Trophoblast cell (in vitro differentiated cells and primary cell): ENCODE results near the gene UPF1.
A peak's percentile ranks its signal among the peaks of the same experiment; 100 is the strongest.

Experiments used
- DNase-seq, 2 donors: peaks; one replicate each; pipeline ENCODE4 v3.0.0-alpha.2; 2016
- H2AFZ ChIP-seq: 2 replicates; pipeline ENCODE4 v1.6.1; 2013; ENCODE audit warnings: low read length, moderate library complexity, mild to moderate bottlenecking; ENCODE audit not compliant: insufficient read depth, poor library complexity
- H2AK5ac ChIP-seq: 2 replicates; pipeline ENCODE4 v1.6.1; 2013; ENCODE audit warnings: mild to moderate bottlenecking, low read length
- H2BK120ac ChIP-seq: 2 replicates; pipeline ENCODE4 v1.6.1; 2013; ENCODE audit warnings: low read length, mild to moderate bottlenecking, moderate library complexity; ENCODE audit not compliant: insufficient read depth, poor library complexity
- H2BK12ac ChIP-seq: 2 replicates; pipeline ENCODE4 v1.6.1; 2013; ENCODE audit warnings: mild to moderate bottlenecking, low read length, moderate library complexity
- H2BK5ac ChIP-seq: 2 replicates; pipeline ENCODE4 v1.6.1; 2013; ENCODE audit warnings: low read length, low read depth, moderate library complexity, mild to moderate bottlenecking; ENCODE audit not compliant: poor library complexity
- H3K14ac ChIP-seq: 2 replicates; pipeline ENCODE4 v1.6.1; 2013; ENCODE audit warnings: mild to moderate bottlenecking, low read length
- H3K18ac ChIP-seq: 2 replicates; pipeline ENCODE4 v1.6.1; 2013; ENCODE audit warnings: mild to moderate bottlenecking, low read length
- H3K23ac ChIP-seq: 2 replicates; pipeline ENCODE4 v1.6.1; 2013; ENCODE audit warnings: low read length
- H3K27ac ChIP-seq: 2 replicates; pipeline ENCODE4 v1.5.1; 2013; ENCODE audit warnings: low read depth, mild to moderate bottlenecking, inconsistent platforms, low read length, moderate library complexity
- H3K27me3 ChIP-seq: 2 replicates; pipeline ENCODE4 v1.6.1; 2013; ENCODE audit warnings: inconsistent platforms, mild to moderate bottlenecking, low read length, moderate library complexity; ENCODE audit not compliant: insufficient read depth
- H3K36me3 ChIP-seq, 2 experiments: 1 replicate in 1 of 2; 2 replicates in 1 of 2; pipeline ENCODE4 v1.6.1; 2013; ENCODE audit warnings: low read length in 2 of 2, mild to moderate bottlenecking in 2 of 2, moderate library complexity in 1 of 2; ENCODE audit not compliant: insufficient read depth in 2 of 2, control insufficient read depth in 1 of 2
- H3K4ac ChIP-seq: 2 replicates; pipeline ENCODE4 v1.6.1; 2013; ENCODE audit warnings: low read depth, mild to moderate bottlenecking, low read length, moderate library complexity
- H3K4me1 ChIP-seq, 2 experiments: 1 replicate in 1 of 2; 2 replicates in 1 of 2; pipeline ENCODE4 v1.6.1; 2013; ENCODE audit warnings: low read length in 2 of 2, mild to moderate bottlenecking in 2 of 2, moderate library complexity in 1 of 2; ENCODE audit not compliant: insufficient read depth in 2 of 2, control insufficient read depth in 1 of 2
- H3K4me2 ChIP-seq: 2 replicates; pipeline ENCODE4 v1.6.1; 2013; ENCODE audit warnings: inconsistent platforms, mild to moderate bottlenecking, low read length, moderate library complexity
- H3K4me3 ChIP-seq: 2 replicates; pipeline ENCODE4 v1.5.1; 2013; ENCODE audit warnings: mild to moderate bottlenecking, low read depth, low read length, inconsistent platforms
- H3K79me1 ChIP-seq: one replicate; pipeline ENCODE4 v1.6.1; 2013; ENCODE audit warnings: low read length
- H3K79me2 ChIP-seq: 2 replicates; pipeline ENCODE4 v1.6.1; 2013; ENCODE audit warnings: low read length, mild to moderate bottlenecking; ENCODE audit not compliant: control insufficient read depth, insufficient read depth, poor library complexity
- H3K9ac ChIP-seq: 2 replicates; pipeline ENCODE4 v1.6.1; 2013; ENCODE audit warnings: mild to moderate bottlenecking, low read length
- H3K9me3 ChIP-seq: 2 replicates; pipeline ENCODE4 v1.6.1; 2013; ENCODE audit warnings: low read depth, mild to moderate bottlenecking, control low read depth, inconsistent platforms, low read length; ENCODE audit not compliant: insufficient read depth
- H4K12ac ChIP-seq: 2 replicates; pipeline ENCODE4 v1.6.1; 2013; ENCODE audit warnings: low read depth, mild to moderate bottlenecking, low read length, moderate library complexity
- H4K8ac ChIP-seq: 2 replicates; pipeline ENCODE4 v1.6.1; 2013; ENCODE audit warnings: low read depth, mild to moderate bottlenecking, low read length, moderate library complexity
- H4K91ac ChIP-seq: one replicate; pipeline ENCODE4 v1.6.1; 2013; ENCODE audit warnings: low read depth, mild to moderate bottlenecking, low read length, moderate library complexity
- WGBS: extraction: QIAGEN DNeasy Blood & Tissue Kit; methylation state at CpG from one replicate; pipeline ENCODE4 v1.1.7; 2013; ENCODE audit warnings: missing lambda C conversion rate; ENCODE audit not compliant: insufficient read length, insufficient coverage; ENCODE audit errors: extremely low coverage; 5-methylcytosine and 5-hydroxymethylcytosine counted together

The UPF1 gene

DNA sequence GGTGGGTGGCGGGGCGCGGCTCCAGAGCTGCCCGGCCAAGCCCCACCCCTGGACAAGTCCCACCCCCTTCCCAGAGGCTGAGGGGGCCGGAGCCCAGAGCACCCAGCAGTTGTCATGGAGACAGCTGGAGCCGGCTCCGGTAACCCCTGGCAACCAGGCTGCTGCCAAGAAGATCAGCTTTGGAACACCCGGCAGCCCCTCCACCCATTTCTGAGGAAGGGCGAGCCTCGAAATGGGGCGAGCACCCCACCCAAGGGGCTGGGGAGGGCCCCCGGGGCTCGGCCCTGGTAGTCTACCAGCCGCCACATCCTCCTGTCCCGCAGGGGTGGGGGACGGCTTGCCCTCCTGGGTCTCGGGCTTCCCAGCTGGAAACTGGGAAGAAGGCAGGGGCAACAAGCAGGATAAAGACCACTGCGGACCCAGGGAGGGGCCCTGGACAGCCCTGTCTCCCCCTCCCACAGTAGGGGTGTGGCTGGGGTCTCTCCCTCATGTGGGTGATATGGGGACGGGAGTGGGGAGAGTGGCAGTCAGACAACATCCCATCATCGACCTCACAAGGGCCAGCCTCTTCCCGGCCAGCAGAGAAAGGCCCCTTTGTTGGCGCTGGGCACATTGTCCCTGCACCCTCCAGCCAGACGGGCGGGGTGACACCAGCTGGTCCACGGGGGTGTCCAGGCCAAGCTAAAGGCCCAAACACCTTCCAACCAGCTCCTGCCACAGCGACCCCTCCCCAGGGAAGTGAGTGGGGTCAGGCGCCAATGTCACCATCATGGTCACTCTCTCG lies 62.7 kb downstream of the UPF1 start:
- no peak overlapping the region for H4K91ac ChIP-seq

DNA sequence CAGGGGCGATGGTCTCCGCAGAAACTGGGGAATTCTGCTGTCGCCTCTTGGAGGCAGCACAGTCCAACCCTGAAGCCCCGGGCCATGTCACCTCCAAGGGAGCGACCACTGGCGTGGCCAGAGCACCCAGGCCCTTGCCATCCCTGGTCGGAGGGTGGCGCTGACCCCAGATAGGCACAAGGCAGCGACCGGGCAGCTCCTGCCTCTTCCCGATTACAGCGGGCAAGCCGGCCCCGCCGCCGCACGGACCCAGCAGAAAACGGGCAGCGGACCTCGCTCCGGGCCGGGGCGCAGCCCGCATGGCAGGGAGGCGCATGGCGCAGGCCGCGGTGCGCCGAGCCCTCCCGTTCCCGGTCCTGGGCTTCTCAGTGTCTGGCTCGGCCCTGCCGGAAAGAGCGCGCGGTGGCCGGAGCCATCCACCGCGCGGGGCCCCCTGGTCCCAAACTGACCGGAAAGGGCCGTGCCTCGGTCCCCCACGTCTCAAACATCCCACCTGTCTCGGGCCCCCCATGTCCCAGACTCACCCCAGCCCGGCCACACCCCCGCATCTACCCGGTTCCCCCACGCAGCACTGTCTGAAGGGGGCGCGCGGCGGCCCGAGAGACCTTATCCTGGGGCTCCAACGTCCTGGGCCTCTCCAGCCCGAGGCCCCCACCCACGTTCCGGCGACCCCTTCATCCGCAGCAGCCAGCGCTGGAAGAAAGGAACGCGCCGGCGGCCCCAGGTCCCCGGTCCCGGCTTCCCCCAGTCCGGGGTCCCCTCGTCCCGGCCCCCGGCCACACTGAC lies 63.5 kb downstream of the UPF1 start:
- H2AFZ ChIP-seq: peak overlapping the region; percentile 2
- H4K91ac ChIP-seq: no peak overlapping the region
- no peak overlapping the region for H3K27ac ChIP-seq
- peaks cover 2% of the 10 kb centered on the region for H3K79me1 ChIP-seq
- H3K9me3 ChIP-seq: peaks cover 6% of the 10 kb centered on the region
- H2AK5ac ChIP-seq: no peak overlapping the region
- H3K27me3 ChIP-seq: peaks cover 6% of the 10 kb centered on the region
- no peak overlapping the region for H2BK5ac ChIP-seq
- no peak overlapping the region for H3K4ac ChIP-seq
- peak overlapping the region; percentile 94 for H3K4me2 ChIP-seq
- no peak overlapping the region for H2BK12ac ChIP-seq
- peak overlapping the region; percentile 27 for H3K14ac ChIP-seq
- peak overlapping the region; percentile 25 for H3K9ac ChIP-seq
- no peak overlapping the region for H4K12ac ChIP-seq
- H3K79me2 ChIP-seq: no peaks in the 10 kb centered on the region
- peaks cover 10 to 17% of the 10 kb centered on the region in 2 experiments for H3K36me3 ChIP-seq
- no CpG with 5 or more reads among the region's 72 CpGs for WGBS
- H3K4me3 ChIP-seq: peak overlapping the region; percentile 66
- H4K8ac ChIP-seq: no peak overlapping the region
- H3K4me1 ChIP-seq: peaks cover 7 to 11% of the 10 kb centered on the region in 2 experiments
- no peak overlapping the region for H3K23ac ChIP-seq
- H2BK120ac ChIP-seq: no peak overlapping the region
- H3K18ac ChIP-seq: no peak overlapping the region
- DNase-seq: peak in 1 of 2 donors; percentile 35

More for the DNA sequence above, 62.7 kb downstream of the UPF1 start:
- Histone ChIP-seq H2AFZ (no peak overlapping the region), H3K18ac (no peak overlapping the region), H2BK120ac (no peak overlapping the region), H3K9me3 (peaks cover 10% of the 10 kb centered on the region), H3K4me3 (no peak overlapping the region), H3K79me1 (peaks cover 2% of the 10 kb centered on the region), H2BK5ac (no peak overlapping the region), H2AK5ac (no peak overlapping the region), H2BK12ac (no peak overlapping the region), H3K27ac (no peak overlapping the region), H4K8ac (no peak overlapping the region), H4K12ac (no peak overlapping the region), H3K9ac (no peak overlapping the region), H3K14ac (no peak overlapping the region), H3K4me2 (peak overlapping the region; percentile 94), H3K23ac (no peak overlapping the region), H3K36me3 (peaks cover 3 to 9% of the 10 kb centered on the region in 2 experiments), H3K4me1 (peaks cover 7 to 11% of the 10 kb centered on the region in 2 experiments), H3K79me2 (no peaks in the 10 kb centered on the region), H3K27me3 (peaks cover 6% of the 10 kb centered on the region), H3K4ac (no peak overlapping the region)
- WGBS: no CpG with 5 or more reads among the region's 28 CpGs
- no peak for DNase-seq

DNA sequence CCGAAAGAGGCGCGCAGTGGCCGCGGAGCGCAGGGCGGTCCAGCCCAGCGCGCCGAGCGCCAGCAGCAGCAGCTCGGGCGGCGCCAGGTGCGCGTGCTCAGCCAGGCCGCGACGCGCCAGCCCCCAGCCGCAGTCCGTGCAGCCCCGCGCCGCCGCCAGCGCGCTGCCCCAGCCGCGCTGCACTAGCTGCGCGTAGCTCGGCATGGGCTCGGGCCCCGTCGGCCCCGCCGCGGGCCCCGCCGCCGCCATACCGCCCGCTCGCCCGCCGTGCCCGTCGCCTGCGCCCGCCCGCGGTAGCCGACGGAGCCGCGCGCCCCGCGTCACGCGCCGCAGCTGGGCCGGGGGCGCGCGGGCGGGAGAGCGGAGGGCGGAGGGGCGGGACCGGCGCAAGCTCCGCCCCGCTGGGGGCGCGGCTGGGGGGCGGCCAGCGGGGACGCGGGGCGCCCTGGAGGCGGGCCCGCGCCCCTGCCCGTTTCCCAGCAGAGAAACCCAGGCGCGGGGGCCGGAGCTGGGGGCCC lies 64.1 kb downstream of the UPF1 start, which contains the start of gene CERS1:
Gene CERS1, minus strand, starts transcription at position 335 of the 518 bp plus-strand sequence. Its CDS starts 86 bp downstream, at position 249.
- Histone ChIP-seq H3K9ac (peak within 1 kb of the TSS; percentile 25), H4K12ac (no peak within 1 kb of the TSS), H3K9me3 (peaks cover 6% of the 10 kb centered on the region)

GRCh38 chr19:18896421-18896841 lies 64.7 kb downstream of the UPF1 start:
- Histone ChIP-seq H4K12ac (no peak overlapping the region), H3K27ac (no peak overlapping the region), H4K8ac (no peak overlapping the region), H3K4me1 (peaks cover 7 to 11% of the 10 kb centered on the region in 2 experiments), H4K91ac (no peak overlapping the region), H2AFZ (no peak overlapping the region), H3K36me3 (peaks cover 22 to 29% of the 10 kb centered on the region in 2 experiments), H2BK120ac (no peak overlapping the region), H3K9me3 (peaks cover 9% of the 10 kb centered on the region), H3K4me3 (no peak overlapping the region), H2BK5ac (no peak overlapping the region), H3K9ac (no peak overlapping the region), H3K14ac (no peak overlapping the region), H3K18ac (no peak overlapping the region), H2AK5ac (no peak overlapping the region), H3K23ac (no peak overlapping the region), H3K4me2 (no peak overlapping the region), H3K4ac (no peak overlapping the region), H3K79me2 (no peaks in the 10 kb centered on the region), H3K27me3 (peaks cover 6% of the 10 kb centered on the region), H3K79me1 (peaks cover 2% of the 10 kb centered on the region), H2BK12ac (no peak overlapping the region)
- WGBS: no CpG with 5 or more reads among the region's 33 CpGs
- peak in 1 of 2 donors; percentile 19 for DNase-seq

More for the DNA sequence above, 64.1 kb downstream of the UPF1 start, which contains the start of gene CERS1:
- DNase-seq: peak in 1 of 2 donors; percentile 22
- peak within 1 kb of the TSS; percentile 2 for H2AFZ ChIP-seq
- peak within 1 kb of the TSS; percentile 94 for H3K4me2 ChIP-seq
- H3K79me1 ChIP-seq: peaks cover 2% of the 10 kb centered on the region
- H2BK12ac ChIP-seq: no peak within 1 kb of the TSS
- H3K23ac ChIP-seq: no peak within 1 kb of the TSS
- no peak within 1 kb of the TSS for H2AK5ac ChIP-seq
- H3K27me3 ChIP-seq: peaks cover 6% of the 10 kb centered on the region
- peaks cover 7 to 11% of the 10 kb centered on the region in 2 experiments for H3K4me1 ChIP-seq
- H3K18ac ChIP-seq: no peak within 1 kb of the TSS
- peaks cover 16 to 23% of the 10 kb centered on the region in 2 experiments for H3K36me3 ChIP-seq
- peak within 1 kb of the TSS; percentile 27 for H3K14ac ChIP-seq
- H3K4ac ChIP-seq: no peak within 1 kb of the TSS
- WGBS: no CpG with 5 or more reads among the region's 89 CpGs
- H2BK120ac ChIP-seq: no peak within 1 kb of the TSS
- no peak within 1 kb of the TSS for H4K8ac ChIP-seq
- H2BK5ac ChIP-seq: no peak within 1 kb of the TSS
- no peak within 1 kb of the TSS for H3K27ac ChIP-seq
- no peaks in the 10 kb centered on the region for H3K79me2 ChIP-seq
- H3K4me3 ChIP-seq: peak within 1 kb of the TSS; percentile 66
- no peak within 1 kb of the TSS for H4K91ac ChIP-seq
